ENCODE data around the gene DENND4C. TPM values are rescaled to one million over a fixed set of nuclear protein-coding genes. Genes with fewer than 3 reads are reported as not detected.
"Not testable (repeated sequence)": the region's sequence is repeated elsewhere in the genome, so short reads cannot be mapped to it uniquely, and the experiment has no call there.

Gene DENND4C
- total RNA-seq, 1 donor from 2014 or later = 21.1 TPM

DNA sequence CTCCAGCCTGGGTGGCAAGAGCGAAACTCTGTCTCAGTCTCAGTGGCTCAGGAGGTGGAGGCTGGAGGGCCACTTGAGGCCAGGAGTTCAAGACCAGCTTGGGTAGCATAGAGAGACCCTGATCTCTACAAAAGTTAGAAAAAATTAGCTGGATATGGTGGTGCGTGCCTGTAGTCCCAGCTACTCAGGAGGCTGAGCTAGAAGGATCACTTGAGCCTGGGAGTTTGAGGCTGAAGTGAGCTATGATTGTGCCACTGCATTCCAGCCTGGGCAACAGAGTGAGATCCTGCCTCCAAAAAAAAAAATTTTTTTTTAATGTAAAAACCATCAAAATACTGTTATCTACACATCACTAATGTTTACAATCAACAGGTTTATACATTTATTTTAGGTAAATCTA is 24.6 kb downstream of the DENND4C start:
- intact Hi-C loops (cut with micrococcal nuclease) = no loop called here
- Mint-ChIP-seq H3K36me3 (ENCODE audit: low read depth) (peaks cover 9% of the 10 kb centered on the region), H3K9me3 (no peaks in the 10 kb centered on the region), H3K27ac (no peak overlapping the region), H3K4me3 (no peak overlapping the region), H3K27me3 (ENCODE audit: insufficient read depth) (no peaks in the 10 kb centered on the region), H3K4me1 (ENCODE audit: low read depth) (peaks cover 5% of the 10 kb centered on the region)
- DNase-seq (ENCODE audit: low spot score) = no peak

DNA sequence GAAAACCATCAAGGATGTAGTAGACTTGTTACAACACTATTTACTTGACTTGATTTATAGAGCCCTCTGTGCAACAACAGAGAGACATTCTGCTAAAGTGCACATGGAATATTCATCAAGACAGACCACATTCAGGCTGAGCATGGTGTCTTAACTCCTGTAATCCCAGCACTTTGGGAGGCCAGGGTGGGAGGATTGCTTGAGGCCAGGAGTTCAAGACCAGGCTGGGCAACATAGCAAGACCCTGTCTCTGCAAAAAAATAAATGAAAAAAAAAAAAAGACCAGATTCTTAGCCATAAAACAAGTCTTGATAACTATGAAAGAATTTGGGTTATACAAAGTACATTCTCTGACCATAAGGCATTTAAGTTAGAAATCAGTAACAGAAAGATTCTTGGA is 25.3 kb downstream of the DENND4C start:
- no peak for DNase-seq (ENCODE audit: low spot score)
- Mint-ChIP-seq H3K36me3 (ENCODE audit: low read depth) (peaks cover 5% of the 10 kb centered on the region), H3K4me1 (ENCODE audit: low read depth) (peaks cover 6% of the 10 kb centered on the region), H3K27ac (no peak overlapping the region), H3K27me3 (ENCODE audit: insufficient read depth) (no peaks in the 10 kb centered on the region), H3K4me3 (no peak overlapping the region), H3K9me3 (no peaks in the 10 kb centered on the region)
- intact Hi-C loops (cut with micrococcal nuclease) = no loop called here

DNA sequence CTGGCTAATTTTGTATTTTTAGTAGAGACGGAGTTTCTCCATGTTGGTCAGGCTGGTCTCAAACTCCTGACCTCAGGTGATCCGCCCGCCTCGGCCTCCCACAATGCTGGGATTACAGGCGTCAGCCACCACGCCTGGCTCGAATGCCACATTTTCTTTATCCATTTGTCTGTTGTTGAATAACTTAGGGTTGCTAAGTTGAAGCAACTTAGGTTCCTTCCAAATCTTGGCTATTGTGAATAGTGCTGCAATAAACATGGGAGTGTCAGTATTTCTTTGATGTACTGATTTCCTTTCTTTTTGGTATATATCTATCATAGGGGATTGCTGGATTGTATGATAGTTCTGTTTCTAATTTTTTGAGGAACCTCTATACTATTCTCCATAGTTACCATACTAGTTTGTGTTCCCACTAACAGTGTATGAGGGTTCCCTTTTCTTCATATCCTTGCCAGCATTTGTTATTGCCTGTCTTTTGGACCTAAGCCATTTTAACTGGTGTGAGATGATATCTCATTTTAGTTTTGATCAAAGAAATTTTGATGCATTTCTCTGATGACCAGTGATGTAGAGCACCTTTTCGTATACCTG is 29.3 kb downstream of the DENND4C start:
- H3K4me3 Mint-ChIP-seq; H3K27ac Mint-ChIP-seq; DNase-seq (ENCODE audit: low spot score); intact Hi-C loops (cut with micrococcal nuclease); H3K36me3 Mint-ChIP-seq (ENCODE audit: low read depth); H3K4me1 Mint-ChIP-seq (ENCODE audit: low read depth); H3K27me3 Mint-ChIP-seq (ENCODE audit: insufficient read depth); H3K9me3 Mint-ChIP-seq: not testable (repeated sequence)

DNA sequence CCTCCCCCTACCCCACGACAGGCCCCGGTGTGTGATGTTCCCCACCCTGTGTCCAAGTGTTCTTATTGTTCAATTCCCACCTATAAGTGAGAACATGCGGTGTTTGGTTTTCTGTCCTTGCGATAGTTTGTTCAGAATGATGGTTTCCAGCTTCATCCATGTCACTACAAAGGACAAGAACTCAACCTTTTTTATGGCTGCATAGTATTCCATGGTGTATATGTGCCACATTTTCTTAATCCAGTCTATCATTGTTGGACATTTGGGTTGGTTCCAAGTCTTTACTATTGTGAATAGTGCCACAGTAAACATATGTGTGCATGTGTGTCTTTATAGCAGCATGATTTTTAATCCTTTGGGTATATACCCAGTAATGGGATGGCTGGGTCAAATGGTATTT is 35.1 kb downstream of the DENND4C start:
- H3K27ac Mint-ChIP-seq; H3K27me3 Mint-ChIP-seq (ENCODE audit: insufficient read depth); intact Hi-C loops (cut with micrococcal nuclease); H3K9me3 Mint-ChIP-seq; H3K4me3 Mint-ChIP-seq; DNase-seq (ENCODE audit: low spot score): not testable (repeated sequence)
- H3K36me3 Mint-ChIP-seq (ENCODE audit: low read depth) = peaks cover 16% of the 10 kb centered on the region
- H3K4me1 Mint-ChIP-seq (ENCODE audit: low read depth) = peaks cover 33% of the 10 kb centered on the region

DNA sequence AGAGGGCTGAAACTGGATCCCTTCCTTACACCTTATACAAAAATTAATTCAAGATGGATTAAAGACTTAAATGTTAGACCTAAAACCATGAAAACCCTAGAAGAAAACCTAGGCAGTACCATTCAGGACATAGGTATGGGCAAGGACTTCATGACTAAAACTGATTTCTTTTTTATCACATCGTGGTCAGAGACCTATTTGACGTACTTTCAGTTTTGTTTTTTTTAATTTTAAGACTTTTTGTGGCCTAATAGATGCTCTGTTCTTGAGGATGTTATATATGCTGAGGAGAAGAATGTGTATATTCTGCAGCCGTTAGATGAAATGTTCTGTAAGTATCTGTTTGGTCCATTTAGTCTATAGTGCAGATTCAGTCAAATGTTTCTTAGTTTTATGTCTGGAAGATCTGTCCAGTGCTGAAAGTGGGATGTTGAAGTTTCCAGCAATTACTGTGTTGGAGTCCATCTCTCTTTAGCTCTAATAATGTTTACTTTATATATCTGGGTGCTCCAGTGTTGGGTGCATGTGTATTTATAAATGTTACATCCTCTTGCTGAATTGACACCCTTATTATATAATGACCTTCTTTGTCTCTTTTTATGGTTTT is 36.4 kb downstream of the DENND4C start:
- Mint-ChIP-seq H3K4me1 (ENCODE audit: low read depth) (peaks cover 33% of the 10 kb centered on the region), H3K36me3 (ENCODE audit: low read depth) (peaks cover 18% of the 10 kb centered on the region)
- H3K27ac Mint-ChIP-seq; H3K9me3 Mint-ChIP-seq; intact Hi-C loops (cut with micrococcal nuclease); H3K27me3 Mint-ChIP-seq (ENCODE audit: insufficient read depth); H3K4me3 Mint-ChIP-seq; DNase-seq (ENCODE audit: low spot score): not testable (repeated sequence)

DNA sequence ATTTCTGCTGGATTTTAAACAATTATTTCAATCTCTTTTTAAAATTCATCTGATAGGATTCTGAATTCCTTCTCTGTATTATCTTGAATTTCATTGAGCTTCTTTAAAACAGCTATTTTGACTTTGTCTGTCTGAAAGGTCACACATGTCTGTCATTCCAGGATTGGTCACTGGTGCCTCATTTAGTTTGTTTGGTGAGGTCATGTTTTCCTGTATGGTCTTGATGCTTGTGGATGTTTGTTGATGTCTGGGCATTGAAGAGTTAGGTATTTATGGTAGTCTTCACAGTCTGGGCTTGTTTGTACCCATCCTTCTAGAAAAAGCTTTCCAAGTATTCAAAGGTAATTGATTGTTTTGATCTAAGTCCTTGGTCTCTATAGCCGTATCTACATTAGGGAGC is 39.1 kb downstream of the DENND4C start:
- Mint-ChIP-seq H3K27me3 (ENCODE audit: insufficient read depth) (no peaks in the 10 kb centered on the region), H3K27ac (no peak overlapping the region), H3K9me3 (peaks cover 9% of the 10 kb centered on the region), H3K4me3 (no peak overlapping the region), H3K36me3 (ENCODE audit: low read depth) (peaks cover 17% of the 10 kb centered on the region), H3K4me1 (ENCODE audit: low read depth) (peaks cover 33% of the 10 kb centered on the region)
- DNase-seq (ENCODE audit: low spot score) = no peak
- intact Hi-C loops (cut with micrococcal nuclease) = no loop called here

DNA sequence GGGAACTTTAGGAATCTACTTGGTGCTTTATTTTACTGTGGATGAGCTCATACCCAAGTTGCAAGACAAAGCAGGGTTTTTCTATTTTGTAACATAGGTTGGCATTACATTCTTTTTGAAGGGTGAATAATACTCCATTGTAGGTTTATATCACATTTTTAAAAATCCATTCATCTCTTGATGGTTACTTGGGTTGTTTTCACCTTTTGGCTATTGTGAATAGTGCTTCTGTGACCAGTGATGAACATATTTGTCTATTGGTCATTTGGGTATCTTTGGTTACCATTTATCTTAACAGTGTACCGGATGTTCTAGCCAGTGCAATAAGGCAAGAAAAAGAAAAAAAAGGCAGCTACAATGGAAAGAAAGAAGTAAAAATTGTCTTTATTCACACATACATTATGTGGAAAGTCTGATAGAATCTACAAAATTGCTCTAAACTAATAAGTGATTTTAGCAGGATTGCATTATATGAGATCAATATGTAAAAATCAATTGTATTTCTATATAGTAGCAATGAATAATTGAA is 40.0 kb downstream of the DENND4C start:
- no peak overlapping the region for H3K4me3 Mint-ChIP-seq
- H3K27me3 Mint-ChIP-seq (ENCODE audit: insufficient read depth) = no peaks in the 10 kb centered on the region
- no peak overlapping the region for H3K27ac Mint-ChIP-seq
- intact Hi-C loops (cut with micrococcal nuclease) = no loop called here
- peaks cover 9% of the 10 kb centered on the region for H3K9me3 Mint-ChIP-seq
- peaks cover 33% of the 10 kb centered on the region for H3K4me1 Mint-ChIP-seq (ENCODE audit: low read depth)
- DNase-seq (ENCODE audit: low spot score) = no peak
- peaks cover 15% of the 10 kb centered on the region for H3K36me3 Mint-ChIP-seq (ENCODE audit: low read depth)

DNA sequence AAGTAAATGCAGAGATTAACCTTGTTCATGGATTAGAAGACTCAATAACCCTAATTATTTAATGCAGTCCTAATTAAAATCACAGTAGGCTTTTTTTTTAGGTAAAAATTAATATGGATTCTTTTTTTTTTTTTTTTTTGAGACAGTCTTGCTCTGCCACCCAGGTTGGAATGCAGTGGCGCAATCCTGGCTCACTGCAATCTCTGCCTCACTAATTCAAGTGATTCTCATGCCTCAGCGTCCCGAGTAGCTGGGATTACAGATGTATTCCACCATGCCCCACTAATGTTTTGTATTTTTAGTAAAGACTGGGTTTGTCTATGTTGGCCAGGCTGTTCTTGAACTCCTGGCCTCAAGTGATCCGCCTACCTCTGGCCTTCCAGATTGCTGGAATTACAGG is 40.6 kb downstream of the DENND4C start:
- Mint-ChIP-seq H3K27ac (no peak overlapping the region), H3K27me3 (ENCODE audit: insufficient read depth) (no peaks in the 10 kb centered on the region), H3K9me3 (peaks cover 9% of the 10 kb centered on the region), H3K4me3 (no peak overlapping the region), H3K36me3 (ENCODE audit: low read depth) (peaks cover 17% of the 10 kb centered on the region), H3K4me1 (ENCODE audit: low read depth) (peaks cover 33% of the 10 kb centered on the region)
- intact Hi-C loops (cut with micrococcal nuclease) = no loop called here
- DNase-seq (ENCODE audit: low spot score) = no peak

DNA sequence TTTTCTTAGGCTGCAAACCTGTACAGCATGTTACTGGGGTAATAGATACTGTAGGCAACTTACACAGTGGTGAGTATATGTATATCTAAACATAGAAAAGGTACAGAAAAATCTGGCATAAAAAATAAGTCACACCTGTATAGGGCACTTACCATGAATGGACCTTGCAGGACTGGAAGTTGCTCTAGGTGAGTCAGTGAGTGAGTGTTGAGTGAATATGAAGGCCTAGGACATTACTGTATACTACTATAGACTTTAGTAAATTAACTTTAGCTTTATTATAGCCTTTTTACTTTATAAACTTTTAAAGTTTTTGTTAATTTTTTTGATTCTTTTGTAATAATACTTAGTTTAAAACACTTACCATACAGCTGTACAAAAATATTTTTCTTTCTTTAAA is 51.3 kb downstream of the DENND4C start:
- peaks cover 3% of the 10 kb centered on the region for H3K36me3 Mint-ChIP-seq (ENCODE audit: low read depth)
- H3K9me3 Mint-ChIP-seq = no peaks in the 10 kb centered on the region
- intact Hi-C loops (cut with micrococcal nuclease) = no loop called here
- H3K27me3 Mint-ChIP-seq (ENCODE audit: insufficient read depth) = no peaks in the 10 kb centered on the region
- no peak for DNase-seq (ENCODE audit: low spot score)
- H3K4me3 Mint-ChIP-seq = no peak overlapping the region
- H3K4me1 Mint-ChIP-seq (ENCODE audit: low read depth) = no peaks in the 10 kb centered on the region
- no peak overlapping the region for H3K27ac Mint-ChIP-seq

DNA sequence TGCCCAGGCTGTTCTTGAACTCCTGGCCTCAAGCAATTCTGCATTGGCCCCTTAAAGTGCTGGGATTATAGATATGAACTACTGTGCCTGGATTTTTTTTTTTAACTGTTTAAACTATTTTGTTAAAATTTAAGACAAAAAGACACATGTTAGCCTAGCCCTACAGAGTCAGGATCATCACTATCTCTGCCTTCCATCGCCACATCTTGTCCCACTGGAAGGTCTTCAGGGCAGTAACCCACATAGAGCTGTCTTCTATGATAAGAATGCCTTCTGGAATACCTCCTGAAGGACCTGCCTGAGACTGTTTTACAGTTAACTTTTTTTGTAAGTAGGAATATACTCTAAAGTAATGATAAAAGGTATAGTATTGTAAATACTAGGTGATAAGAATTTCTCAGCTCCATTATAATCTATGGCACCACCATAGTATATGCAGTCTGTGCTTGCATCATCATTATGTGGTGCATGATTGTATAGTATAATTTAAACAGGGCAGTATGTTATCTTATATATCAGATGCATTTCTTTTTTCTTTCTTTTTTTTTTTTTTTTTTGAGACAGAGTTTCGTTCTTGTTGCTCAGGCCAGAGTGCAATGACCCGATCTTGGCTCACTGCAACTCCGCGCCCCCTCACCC is 52.7 kb downstream of the DENND4C start:
- Mint-ChIP-seq H3K9me3 (no peaks in the 10 kb centered on the region), H3K4me3 (no peak overlapping the region), H3K4me1 (ENCODE audit: low read depth) (no peaks in the 10 kb centered on the region), H3K27me3 (ENCODE audit: insufficient read depth) (no peaks in the 10 kb centered on the region), H3K36me3 (ENCODE audit: low read depth) (peaks cover 3% of the 10 kb centered on the region), H3K27ac (no peak overlapping the region)
- intact Hi-C loops (cut with micrococcal nuclease) = no loop called here
- no peak for DNase-seq (ENCODE audit: low spot score)

DNA sequence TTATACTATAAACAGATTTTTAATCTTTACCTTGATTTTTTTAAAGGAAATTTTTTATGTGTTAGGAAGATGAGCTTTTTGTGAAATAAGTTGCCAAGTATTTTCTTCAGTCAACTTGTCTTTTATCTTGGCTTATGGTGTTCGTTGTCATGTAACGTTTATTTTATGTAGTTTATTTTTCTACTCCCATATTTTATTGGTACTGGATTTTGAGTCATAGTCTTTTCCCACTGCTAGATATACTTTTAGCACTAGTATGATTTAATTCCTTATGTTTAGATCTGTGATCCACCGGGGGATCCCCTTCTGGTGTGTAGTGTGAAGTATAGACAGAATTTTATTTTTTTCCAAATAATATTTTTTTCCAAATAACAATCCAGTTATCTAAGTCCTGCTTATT is 54.2 kb downstream of the DENND4C start:
- Mint-ChIP-seq H3K27ac (no peak overlapping the region), H3K27me3 (ENCODE audit: insufficient read depth) (no peaks in the 10 kb centered on the region), H3K4me3 (no peak overlapping the region), H3K9me3 (no peaks in the 10 kb centered on the region), H3K4me1 (ENCODE audit: low read depth) (no peaks in the 10 kb centered on the region), H3K36me3 (ENCODE audit: low read depth) (peaks cover 7% of the 10 kb centered on the region)
- no peak for DNase-seq (ENCODE audit: low spot score)
- intact Hi-C loops (cut with micrococcal nuclease) = no loop called here

DNA sequence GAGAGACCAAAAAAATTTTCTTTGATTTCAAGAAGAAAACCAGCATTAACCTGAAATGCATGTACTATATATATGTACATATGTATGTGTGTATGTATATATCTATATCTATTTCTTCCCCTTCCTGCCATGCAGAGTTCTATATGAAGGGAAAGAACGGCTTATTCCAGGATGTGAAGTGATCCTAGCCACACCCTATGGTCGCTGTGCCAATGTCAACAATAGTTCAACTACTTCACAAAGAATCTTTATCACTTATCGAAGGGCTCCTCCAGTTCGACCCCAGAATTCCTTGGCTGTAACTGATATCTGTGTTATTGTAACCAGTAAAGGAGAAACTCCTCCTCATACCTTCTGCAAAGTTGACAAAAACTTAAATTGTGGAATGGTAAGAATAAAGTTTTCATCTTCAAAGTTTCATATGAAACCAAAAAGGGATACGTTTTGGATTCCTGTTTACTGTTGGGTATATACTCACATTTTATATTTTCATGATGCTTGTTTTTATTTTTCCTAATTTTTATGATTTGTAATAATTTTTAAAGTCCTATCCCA is 56.2 kb downstream of the DENND4C start:
- Mint-ChIP-seq H3K27me3 (ENCODE audit: insufficient read depth) (no peaks in the 10 kb centered on the region), H3K4me3 (no peak overlapping the region), H3K36me3 (ENCODE audit: low read depth) (peaks cover 15% of the 10 kb centered on the region), H3K27ac (no peak overlapping the region), H3K4me1 (ENCODE audit: low read depth) (no peaks in the 10 kb centered on the region), H3K9me3 (no peaks in the 10 kb centered on the region)
- intact Hi-C loops (cut with micrococcal nuclease) = no loop called here
- DNase-seq (ENCODE audit: low spot score) = no peak

DNA sequence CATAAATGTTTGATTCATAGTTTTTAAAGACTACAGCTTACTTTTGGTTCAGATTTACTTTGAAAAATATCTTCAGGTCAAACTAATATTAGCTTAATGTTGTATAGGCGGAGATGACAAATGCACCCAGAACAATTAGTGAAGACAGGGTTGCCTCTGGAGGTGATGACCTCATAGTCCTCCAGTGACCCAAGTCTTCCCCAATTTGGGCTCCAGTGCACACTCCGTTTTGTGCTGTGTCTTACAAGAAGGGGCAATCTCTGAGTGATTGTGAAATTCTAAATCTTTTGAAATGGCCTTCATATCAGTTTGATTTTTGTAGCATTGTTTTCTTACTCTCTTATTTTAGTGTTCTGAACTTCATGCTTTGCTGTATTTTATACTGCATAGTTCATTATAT is 57.6 kb downstream of the DENND4C start:
- Mint-ChIP-seq H3K27me3 (ENCODE audit: insufficient read depth) (no peaks in the 10 kb centered on the region), H3K36me3 (ENCODE audit: low read depth) (peaks cover 15% of the 10 kb centered on the region), H3K4me1 (ENCODE audit: low read depth) (no peaks in the 10 kb centered on the region), H3K27ac (no peak overlapping the region), H3K9me3 (no peaks in the 10 kb centered on the region), H3K4me3 (no peak overlapping the region)
- intact Hi-C loops (cut with micrococcal nuclease) = no loop called here
- DNase-seq (ENCODE audit: low spot score) = no peak
